Ovary (tissue), 3 donors: Measurements from ENCODE around the gene BICD2.

Experiments used
- CTCF ChIP-seq, 3 donors: fragments of 450-650 bp in 2 of 3; fragments of 200-600 bp in 1 of 3; IDR thresholded peaks; one replicate each; pipeline versions ENCODE4 v1.5.1 to v1.8.0; 2016 to 2022; ENCODE audit warnings: antibody characterized with exemption in 3 of 3, mild to moderate bottlenecking in 1 of 3
- EP300 ChIP-seq: sonication (generic); formaldehyde crosslinking; IDR thresholded peaks from one replicate; pipeline ENCODE4 v1.6.1; 2017; ENCODE audit warnings: antibody characterized with exemption
- POLR2A ChIP-seq: fragments of 450-650 bp; IDR thresholded peaks from one replicate; pipeline ENCODE4 v1.6.1; 2017; ENCODE audit warnings: antibody characterized with exemption, mild to moderate bottlenecking, moderate library complexity
- donor health status: DM: no; HTN: no; CAD: no.

- no peak for TF ChIP-seq CTCF (IDR thresholded peaks at IDR 0.05)
- no peak for TF ChIP-seq POLR2A
- TF ChIP-seq EP300 = no peak
Observed at GRCh38 chr9:92714016-92714415, 50.6 kb downstream of the BICD2 start.
